Measurements from ENCODE around the gene S100A2. TPM values are rescaled to one million over a fixed set of nuclear protein-coding genes. Genes with fewer than 3 reads are reported as not detected.
"Not testable (repeated sequence)": the region's sequence is repeated elsewhere in the genome, so short reads cannot be mapped to it uniquely, and the experiment has no call there.

Gene S100A2
- total and polyA plus RNA-seq, 4 donors = 1.1 to 261 (median 54.8) TPM

DNA sequence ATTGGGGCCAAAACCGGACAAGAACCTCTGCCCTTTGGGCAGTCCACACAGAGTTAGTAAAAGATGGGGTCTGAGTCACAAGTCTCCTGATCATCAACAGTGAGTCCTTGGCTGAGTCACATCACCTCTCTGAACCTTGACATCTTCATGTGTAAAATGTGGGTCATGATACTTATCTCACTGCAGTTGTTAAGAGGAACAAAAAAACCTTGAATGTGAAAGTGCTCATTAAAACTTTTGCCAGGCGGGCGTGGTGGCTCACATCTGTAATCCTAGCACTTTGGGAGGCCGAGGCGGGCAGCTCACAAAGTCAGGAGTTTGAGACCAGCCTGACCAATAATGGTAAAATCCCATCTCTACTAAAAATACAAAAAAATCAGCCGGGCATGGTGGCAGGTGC, 31.6 kb upstream of the S100A2 start:
- ATAC-seq (ENCODE audit: insufficient read depth, low FRiP score) = no peak
- WGBS, 2 donors = 88% methylated on average over 6 of the region's 6 CpGs
- TF ChIP-seq CTCF (IDR thresholded peaks at IDR 0.05; ENCODE audit: control extremely low read depth, extremely low read depth) = no peak

GRCh38 chr1:153592748-153593147, 27.1 kb upstream of the S100A2 start:
- Histone ChIP-seq H3K9me3 (ENCODE audit: control insufficient read depth in 4 of 4, insufficient read depth in 3 of 4, low read length in 3 of 4) (no peaks in the 10 kb centered on the region), H3K27ac (ENCODE audit: low read depth in 1 of 2, low read length in 1 of 2) (no peak overlapping the region), H3K36me3 (ENCODE audit: control insufficient read depth in 4 of 4, insufficient read depth in 4 of 4, low read length in 4 of 4) (peaks cover 0 to under 1% (median 0%) of the 10 kb centered on the region in 4 donors), H3K4me3 (no peak overlapping the region), H3K27me3 (ENCODE audit: control insufficient read depth in 3 of 3, insufficient read depth in 3 of 3, low read length in 2 of 3) (no peaks in the 10 kb centered on the region), H3K9ac (ENCODE audit: insufficient read depth in 1 of 2, low read length in 2 of 2) (no peak overlapping the region), H3K4me1 (ENCODE audit: control insufficient read depth in 5 of 5, insufficient read depth in 5 of 5, low read length in 5 of 5) (peaks cover 0 to 5% (median 0%) of the 10 kb centered on the region in 5 donors)
- 56 to 75% methylated on average over 4 of the region's 4 CpGs for WGBS, 2 donors
- ATAC-seq (ENCODE audit: insufficient read depth, low FRiP score) (no peak), DNase-seq (no peak)
- no peak for TF ChIP-seq CTCF (IDR thresholded peaks at IDR 0.05; ENCODE audit: control extremely low read depth, extremely low read depth)

More for the DNA sequence above, 31.6 kb upstream of the S100A2 start:
- Histone ChIP-seq H3K27me3 (ENCODE audit: control insufficient read depth in 3 of 3, insufficient read depth in 3 of 3, low read length in 2 of 3) (no peaks in the 10 kb centered on the region), H3K9ac (ENCODE audit: insufficient read depth in 1 of 2, low read length in 2 of 2) (no peak overlapping the region), H3K27ac (ENCODE audit: low read depth in 1 of 2, low read length in 1 of 2) (no peak overlapping the region), H3K4me3 (no peak overlapping the region), H3K4me1 (ENCODE audit: control insufficient read depth in 5 of 5, insufficient read depth in 5 of 5, low read length in 5 of 5) (peaks cover 0 to 13% (median 2%) of the 10 kb centered on the region in 5 donors), H3K9me3 (ENCODE audit: control insufficient read depth in 4 of 4, insufficient read depth in 3 of 4, low read length in 3 of 4) (no peaks in the 10 kb centered on the region), H3K36me3 (ENCODE audit: control insufficient read depth in 4 of 4, insufficient read depth in 4 of 4, low read length in 4 of 4) (no peaks in the 10 kb centered on the region)
- no peak for DNase-seq

DNA sequence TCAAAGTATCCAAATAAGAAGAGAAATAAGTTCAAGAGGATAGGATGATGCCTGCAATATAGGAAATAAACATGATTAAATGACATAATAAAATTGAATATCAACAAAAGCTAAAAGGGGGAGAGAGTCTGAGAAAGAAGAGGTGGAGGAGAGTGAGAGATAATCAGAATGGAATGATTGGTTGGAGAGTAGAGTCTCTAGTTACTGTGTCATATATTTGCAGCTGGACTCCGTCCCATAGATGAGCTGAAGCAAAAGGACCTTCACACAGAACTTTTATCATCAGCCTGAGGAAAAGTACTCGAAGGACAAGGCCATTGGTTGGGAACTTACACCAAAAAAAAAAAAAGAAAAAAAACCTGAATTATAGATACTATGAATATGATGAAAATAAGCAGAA, 22.8 kb upstream of the S100A2 start:
- Histone ChIP-seq H3K27me3 (ENCODE audit: control insufficient read depth in 3 of 3, insufficient read depth in 3 of 3, low read length in 2 of 3) (no peaks in the 10 kb centered on the region), H3K9me3 (ENCODE audit: control insufficient read depth in 4 of 4, insufficient read depth in 3 of 4, low read length in 3 of 4) (no peaks in the 10 kb centered on the region), H3K4me1 (ENCODE audit: control insufficient read depth in 5 of 5, insufficient read depth in 5 of 5, low read length in 5 of 5) (peaks cover 0 to 5% (median 0%) of the 10 kb centered on the region in 5 donors), H3K36me3 (ENCODE audit: control insufficient read depth in 4 of 4, insufficient read depth in 4 of 4, low read length in 4 of 4) (peaks cover 0 to 2% (median 0%) of the 10 kb centered on the region in 4 donors), H3K27ac (ENCODE audit: low read depth in 1 of 2, low read length in 1 of 2) (no peak overlapping the region), H3K4me3 (no peak overlapping the region), H3K9ac (ENCODE audit: insufficient read depth in 1 of 2, low read length in 2 of 2) (no peak overlapping the region)
- no peak for DNase-seq
- ATAC-seq (ENCODE audit: insufficient read depth, low FRiP score) = no peak
- no peak for TF ChIP-seq CTCF (IDR thresholded peaks at IDR 0.05; ENCODE audit: control extremely low read depth, extremely low read depth)
- WGBS, 2 donors = 91 to 92% methylated on average over 2 of the region's 2 CpGs

- not testable (repeated sequence) for H3K36me3 ChIP-seq (ENCODE audit: control insufficient read depth in 4 of 4, insufficient read depth in 4 of 4, low read length in 4 of 4); H3K27me3 ChIP-seq (ENCODE audit: control insufficient read depth in 3 of 3, insufficient read depth in 3 of 3, low read length in 2 of 3); ATAC-seq (ENCODE audit: insufficient read depth, low FRiP score); H3K9ac ChIP-seq (ENCODE audit: insufficient read depth in 1 of 2, low read length in 2 of 2); DNase-seq; H3K27ac ChIP-seq (ENCODE audit: low read depth in 1 of 2, low read length in 1 of 2); H3K9me3 ChIP-seq (ENCODE audit: control insufficient read depth in 4 of 4, insufficient read depth in 3 of 4, low read length in 3 of 4); H3K4me1 ChIP-seq (ENCODE audit: control insufficient read depth in 5 of 5, insufficient read depth in 5 of 5, low read length in 5 of 5); H3K4me3 ChIP-seq
- WGBS, 2 donors = 91 to 93% methylated on average over 10 of the region's 10 CpGs
Measured at GRCh38 chr1:153588033-153588432, 22.4 kb upstream of the S100A2 start.
